Measurements from ENCODE around the gene TFAP2A.

TFAP2A gene

DNA sequence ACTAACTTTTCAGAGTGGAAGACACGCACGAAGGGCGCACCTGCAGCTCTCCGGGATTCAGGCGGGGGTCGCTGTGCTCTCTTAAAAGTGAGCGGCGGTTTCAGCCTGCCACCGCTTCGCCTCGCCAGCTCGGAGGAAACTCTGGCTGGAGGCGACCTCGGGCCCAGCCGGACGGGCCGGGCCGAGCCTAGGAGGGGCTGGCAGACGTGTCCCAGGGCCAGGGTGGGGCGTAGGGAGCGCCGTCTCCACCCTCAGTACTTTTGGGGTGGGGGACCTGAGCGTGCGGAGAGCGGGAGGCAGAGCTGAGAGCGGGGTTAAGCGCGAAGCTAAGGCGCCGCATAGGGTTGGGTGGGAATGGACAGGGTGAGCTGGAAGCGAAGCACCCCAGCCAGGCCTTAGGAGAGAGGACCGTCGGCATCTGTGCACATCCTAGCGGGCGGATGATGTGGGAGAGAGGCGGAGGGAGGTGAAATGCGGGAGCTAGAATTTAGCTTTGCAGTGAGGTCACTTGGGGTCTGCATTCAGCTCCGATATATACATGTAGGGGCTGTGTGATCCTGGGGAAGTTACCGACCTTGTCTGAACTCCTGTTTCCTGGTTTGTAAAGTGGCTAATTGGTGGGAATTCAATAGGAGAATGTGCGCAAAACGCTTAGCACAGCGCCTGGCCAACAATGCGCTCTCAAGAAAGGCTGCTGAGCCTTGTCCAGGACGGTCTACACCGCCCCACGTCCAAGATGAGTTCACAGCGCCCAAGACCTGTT is 6.5 kb upstream of the TFAP2A start:
- TF ChIP-seq, protein P1, sequence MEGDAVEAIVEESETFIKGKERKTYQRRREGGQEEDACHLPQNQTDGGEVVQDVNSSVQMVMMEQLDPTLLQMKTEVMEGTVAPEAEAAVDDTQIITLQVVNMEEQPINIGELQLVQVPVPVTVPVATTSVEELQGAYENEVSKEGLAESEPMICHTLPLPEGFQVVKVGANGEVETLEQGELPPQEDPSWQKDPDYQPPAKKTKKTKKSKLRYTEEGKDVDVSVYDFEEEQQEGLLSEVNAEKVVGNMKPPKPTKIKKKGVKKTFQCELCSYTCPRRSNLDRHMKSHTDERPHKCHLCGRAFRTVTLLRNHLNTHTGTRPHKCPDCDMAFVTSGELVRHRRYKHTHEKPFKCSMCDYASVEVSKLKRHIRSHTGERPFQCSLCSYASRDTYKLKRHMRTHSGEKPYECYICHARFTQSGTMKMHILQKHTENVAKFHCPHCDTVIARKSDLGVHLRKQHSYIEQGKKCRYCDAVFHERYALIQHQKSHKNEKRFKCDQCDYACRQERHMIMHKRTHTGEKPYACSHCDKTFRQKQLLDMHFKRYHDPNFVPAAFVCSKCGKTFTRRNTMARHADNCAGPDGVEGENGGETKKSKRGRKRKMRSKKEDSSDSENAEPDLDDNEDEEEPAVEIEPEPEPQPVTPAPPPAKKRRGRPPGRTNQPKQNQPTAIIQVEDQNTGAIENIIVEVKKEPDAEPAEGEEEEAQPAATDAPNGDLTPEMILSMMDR (IDR thresholded peaks at IDR 0.05; ENCODE audit: low read depth, low read length) = no peak
- DNase-seq (ENCODE audit: extremely low read depth, low read depth) = no peak

DNA sequence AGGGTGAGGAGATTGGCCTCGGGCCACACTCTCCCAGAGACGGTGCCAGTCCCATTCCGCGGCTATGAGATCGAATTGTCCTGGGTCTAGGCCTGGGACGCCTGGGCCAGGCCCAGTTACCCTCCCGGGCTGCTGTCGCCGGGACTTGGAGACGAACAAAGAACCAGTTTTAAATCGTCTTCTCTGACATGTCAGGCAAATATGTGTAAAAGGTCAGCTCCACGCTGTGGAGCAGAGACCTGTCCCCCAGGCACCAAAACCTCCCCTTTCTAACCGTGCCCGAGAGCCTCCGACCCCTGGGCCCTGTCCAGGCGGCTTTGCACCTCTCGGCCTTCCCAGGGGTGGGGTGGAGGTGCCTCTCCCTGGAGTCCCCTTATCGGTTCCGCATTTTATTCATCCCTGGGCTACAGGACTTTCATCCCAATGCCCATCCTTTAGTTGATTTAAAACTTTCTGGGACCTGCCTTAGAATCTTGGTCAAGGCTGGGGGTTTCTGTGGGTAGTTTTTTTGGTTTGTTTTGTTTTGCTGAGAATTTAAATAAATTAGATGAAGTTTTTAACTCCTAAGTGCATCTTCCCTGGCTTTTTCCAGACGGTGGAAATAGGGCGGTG is 5.8 kb upstream of the TFAP2A start:
- DNase-seq (ENCODE audit: extremely low read depth, low read depth) = no peak
- TF ChIP-seq, protein P1 (IDR thresholded peaks at IDR 0.05; ENCODE audit: low read depth, low read length) = no peak

DNA sequence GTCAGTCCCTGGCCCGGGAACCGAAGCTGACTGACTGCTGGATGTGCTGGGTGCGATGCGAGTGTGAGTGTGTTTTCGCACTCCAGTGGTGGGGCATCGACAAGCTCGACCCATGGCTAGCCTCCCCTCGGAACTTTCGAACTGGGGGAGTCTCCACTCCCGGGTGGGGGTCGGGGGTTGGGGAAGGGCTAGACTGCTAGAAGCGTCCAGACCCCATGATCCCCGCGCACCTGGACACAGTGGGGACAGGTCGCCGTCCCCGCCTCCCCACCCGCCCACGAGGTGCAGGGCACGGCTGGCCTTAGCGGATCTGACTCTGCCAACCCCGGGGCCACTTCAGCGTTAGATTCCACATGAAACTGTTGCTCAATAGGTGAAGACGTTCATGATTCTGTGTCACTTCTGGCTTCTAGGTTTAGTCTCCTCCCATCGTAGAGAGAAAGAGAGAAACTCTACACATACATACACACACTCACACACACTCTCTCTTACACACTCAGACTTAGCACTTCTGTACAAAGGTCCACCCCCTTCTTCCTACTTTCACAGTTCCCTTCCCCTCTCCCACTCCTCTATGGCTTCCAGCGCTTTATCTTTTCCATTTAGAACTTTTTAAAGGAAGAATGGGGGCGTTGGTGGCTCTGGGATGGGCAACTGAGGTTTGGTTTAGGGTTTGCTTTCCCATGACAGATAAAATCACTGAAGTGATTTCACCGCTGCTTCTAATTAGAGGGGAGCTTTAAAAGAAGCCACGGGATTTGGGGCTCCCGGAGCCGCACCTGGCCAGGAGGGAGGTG is 5.1 kb upstream of the TFAP2A start:
- no peak for DNase-seq (ENCODE audit: extremely low read depth, low read depth)
- TF ChIP-seq, protein P1 (IDR thresholded peaks at IDR 0.05; ENCODE audit: low read depth, low read length) = no peak

DNA sequence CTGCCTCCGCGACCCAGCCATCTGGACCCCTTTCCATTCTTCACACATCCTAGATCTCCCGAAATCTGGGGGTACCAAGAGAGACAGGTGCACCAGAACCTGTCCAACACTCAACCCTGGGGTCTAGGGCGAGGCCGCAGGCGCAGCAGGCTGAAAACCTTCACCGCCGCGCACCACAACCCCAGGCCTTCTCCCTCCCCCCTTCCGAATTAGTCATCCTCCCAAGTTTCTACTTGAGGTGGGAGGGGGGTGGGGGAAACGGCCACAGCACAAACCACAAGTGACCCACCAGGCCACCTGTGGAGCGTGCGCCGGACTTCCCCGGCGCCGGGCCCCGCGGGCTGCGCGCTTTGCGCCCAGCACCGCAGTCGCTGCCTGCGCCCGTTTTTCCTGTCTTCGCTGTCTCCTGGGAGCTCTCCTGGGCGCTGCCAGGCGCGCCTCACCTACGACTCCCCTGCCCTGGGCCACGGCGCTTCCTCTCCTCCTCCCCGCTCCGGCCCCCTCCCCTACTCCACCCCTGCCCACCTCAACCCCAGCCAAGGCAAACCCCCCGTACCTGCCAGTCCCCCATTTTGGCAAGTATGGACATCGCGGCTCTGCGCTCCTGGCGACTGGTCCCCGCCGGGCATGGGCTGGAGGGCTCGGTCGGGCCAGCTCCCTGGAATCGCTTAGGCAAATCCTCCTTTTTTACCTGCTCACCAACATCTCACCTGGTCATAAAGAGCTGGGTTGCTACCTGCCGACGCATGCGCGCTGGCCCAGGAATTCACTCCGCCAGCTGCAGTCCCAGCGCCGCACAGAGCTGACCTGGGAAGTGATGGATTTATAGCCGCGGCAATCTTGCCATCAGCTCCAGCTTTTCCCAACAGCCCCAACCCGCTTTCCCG is 4.2 kb upstream of the TFAP2A start:
- TF ChIP-seq, protein P1 (IDR thresholded peaks at IDR 0.05; ENCODE audit: low read depth, low read length) = no peak
- DNase-seq (ENCODE audit: extremely low read depth, low read depth) = no peak

DNA sequence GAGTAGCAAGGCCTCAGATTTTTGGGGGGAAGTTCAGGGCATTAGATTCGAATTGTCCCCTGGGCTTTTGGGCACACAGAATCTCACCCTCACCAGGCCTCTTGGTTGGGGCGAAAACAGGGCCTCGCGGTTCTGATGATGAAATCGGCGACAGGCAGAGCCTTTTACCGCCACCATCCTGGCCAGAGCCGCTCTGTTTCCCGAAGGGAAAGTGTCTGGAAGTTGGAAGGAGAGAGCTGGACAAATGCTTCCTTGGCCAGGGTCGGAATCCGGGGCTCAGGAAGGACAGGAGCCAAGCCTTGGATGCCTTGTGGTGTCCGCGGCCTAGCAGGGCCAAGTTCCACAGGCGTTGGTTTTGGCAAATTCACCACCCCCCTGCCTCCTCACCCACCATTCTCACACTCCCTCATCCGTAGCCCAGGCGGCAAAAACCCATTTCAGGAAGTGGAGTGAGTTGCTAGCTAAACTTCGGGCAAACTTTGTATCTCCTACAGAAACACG is 3.5 kb upstream of the TFAP2A start:
- TF ChIP-seq, protein P1 (IDR thresholded peaks at IDR 0.05; ENCODE audit: low read depth, low read length) = no peak
- no peak for DNase-seq (ENCODE audit: extremely low read depth, low read depth)

DNA sequence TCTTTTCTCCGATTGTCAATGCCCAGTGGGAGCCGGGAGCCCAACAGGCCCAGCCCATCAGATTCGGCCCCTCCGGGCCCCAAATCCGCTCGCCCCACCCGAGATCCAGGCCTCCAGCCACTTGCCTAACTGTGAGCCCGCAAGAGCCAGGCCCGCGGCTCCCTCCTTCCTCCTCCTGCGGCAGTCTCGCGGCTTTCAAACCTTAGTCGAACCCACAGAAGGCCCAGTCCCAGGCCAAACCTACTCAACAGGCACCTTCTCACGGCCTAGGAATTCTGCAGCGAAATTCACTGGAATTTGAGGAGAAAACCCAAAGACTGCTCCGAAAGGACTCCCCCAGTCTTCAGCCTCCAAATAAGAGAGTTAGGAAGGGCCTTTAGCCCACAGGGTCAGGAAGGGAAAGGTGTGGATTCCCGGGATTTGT is 2.8 kb upstream of the TFAP2A start:
- TF ChIP-seq, protein P1 (IDR thresholded peaks at IDR 0.05; ENCODE audit: low read depth, low read length) = no peak
- DNase-seq (ENCODE audit: extremely low read depth, low read depth) = no peak

All from AG09319 (cell line).